Esophagus squamous epithelium (tissue), 4 donors: ENCODE measurements around the gene KRTAP20-2.

ENCODE experiments used
- CTCF ChIP-seq, 6 experiments: fragments of 450-650 bp in 4 of 6; fragments of 200-600 bp in 2 of 6; sonication (generic) in 2 of 6; IDR thresholded peaks; one replicate each; pipeline ENCODE4 v1.5.1; 2016 to 2019; ENCODE audit warnings: antibody characterized with exemption in 6 of 6, mild to moderate bottlenecking in 4 of 6, moderate library complexity in 4 of 6
- POLR2A ChIP-seq, 4 donors: fragments of 450-650 bp; IDR thresholded peaks; one replicate each; pipeline ENCODE4 v1.6.1; 2017; ENCODE audit warnings: antibody characterized with exemption in 4 of 4, mild to moderate bottlenecking in 4 of 4, moderate library complexity in 3 of 4

- TF ChIP-seq CTCF (IDR thresholded peaks at IDR 0.05) (no peak), POLR2A (IDR thresholded peaks at IDR 0.05) (no peak)
Measured at GRCh38 chr21:30672985-30673650, 38.1 kb downstream of the KRTAP20-2 start.
